Left ventricle myocardium inferior (tissue), 1 donor: ENCODE results near the gene CIDEA. TPM values are rescaled to one million over a fixed set of nuclear protein-coding genes. Genes with fewer than 3 reads are reported as not detected.

Source experiments
- DNase-seq: peaks from one replicate; pipeline ENCODE4 v3.0.0-alpha.2; 2020
- H3K27ac ChIP-seq: fragments of 200-600 bp; replicated peaks from 2 replicates; pipeline ENCODE4 v1.8.0; 2021
- H3K27me3 ChIP-seq: fragments of 200-600 bp; 2 replicates; pipeline ENCODE4 v1.8.0; 2021; ENCODE audit warnings: low read depth
- H3K36me3 ChIP-seq: fragments of 200-600 bp; 2 replicates; pipeline ENCODE4 v1.8.0; 2021
- H3K4me1 ChIP-seq: fragments of 200-600 bp; 2 replicates; pipeline ENCODE4 v1.8.0; 2021
- H3K4me3 ChIP-seq: fragments of 200-600 bp; 2 replicates; pipeline ENCODE4 v1.8.0; 2021; ENCODE audit warnings: mild to moderate bottlenecking, moderate library complexity
- H3K9me3 ChIP-seq: fragments of 200-600 bp; replicated peaks from 2 replicates; pipeline ENCODE4 v1.8.0; 2021
- intact Hi-C: fragments of 100-400 bp; cut with micrococcal nuclease; formaldehyde crosslinking; loops from one replicate; pipeline ENCODE4 v1.11.0; 2022
- total RNA-seq: library from RNA; stranded (reverse); fragmentation: NEBNext Ultra II Directional; extraction: Animal tissue kit (Norgen Biotek cat#: 25700); gene quantifications from one replicate; pipeline ENCODE4 v1.2.1, GENCODE V29; 2021
- TF ChIP-seq, protein P1 (sequence below): fragments of 200-600 bp; IDR thresholded peaks from 2 replicates; pipeline ENCODE4 v1.8.0; 2021; ENCODE audit warnings: antibody characterized with exemption, mild to moderate bottlenecking, borderline replicate concordance
- donor health status: DM: no; HTN: yes; CAD: no; lungs with severe emphysema.

The CIDEA gene
- total RNA-seq, 1 donor from 2014 or later = 0.33 TPM

GRCh38 chr18:12321333-12321732, 67.2 kb downstream of the CIDEA start:
- H3K27me3 ChIP-seq = no peaks in the 10 kb centered on the region
- H3K9me3 ChIP-seq = no peaks in the 10 kb centered on the region
- intact Hi-C loops = no loop called here
- H3K4me3 ChIP-seq = no peak overlapping the region
- H3K27ac ChIP-seq = no peak overlapping the region
- TF ChIP-seq, protein P1, sequence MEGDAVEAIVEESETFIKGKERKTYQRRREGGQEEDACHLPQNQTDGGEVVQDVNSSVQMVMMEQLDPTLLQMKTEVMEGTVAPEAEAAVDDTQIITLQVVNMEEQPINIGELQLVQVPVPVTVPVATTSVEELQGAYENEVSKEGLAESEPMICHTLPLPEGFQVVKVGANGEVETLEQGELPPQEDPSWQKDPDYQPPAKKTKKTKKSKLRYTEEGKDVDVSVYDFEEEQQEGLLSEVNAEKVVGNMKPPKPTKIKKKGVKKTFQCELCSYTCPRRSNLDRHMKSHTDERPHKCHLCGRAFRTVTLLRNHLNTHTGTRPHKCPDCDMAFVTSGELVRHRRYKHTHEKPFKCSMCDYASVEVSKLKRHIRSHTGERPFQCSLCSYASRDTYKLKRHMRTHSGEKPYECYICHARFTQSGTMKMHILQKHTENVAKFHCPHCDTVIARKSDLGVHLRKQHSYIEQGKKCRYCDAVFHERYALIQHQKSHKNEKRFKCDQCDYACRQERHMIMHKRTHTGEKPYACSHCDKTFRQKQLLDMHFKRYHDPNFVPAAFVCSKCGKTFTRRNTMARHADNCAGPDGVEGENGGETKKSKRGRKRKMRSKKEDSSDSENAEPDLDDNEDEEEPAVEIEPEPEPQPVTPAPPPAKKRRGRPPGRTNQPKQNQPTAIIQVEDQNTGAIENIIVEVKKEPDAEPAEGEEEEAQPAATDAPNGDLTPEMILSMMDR = no peak
- H3K4me1 ChIP-seq = peaks cover 68% of the 10 kb centered on the region
- no peak for DNase-seq
- peaks cover 70% of the 10 kb centered on the region for H3K36me3 ChIP-seq

DNA sequence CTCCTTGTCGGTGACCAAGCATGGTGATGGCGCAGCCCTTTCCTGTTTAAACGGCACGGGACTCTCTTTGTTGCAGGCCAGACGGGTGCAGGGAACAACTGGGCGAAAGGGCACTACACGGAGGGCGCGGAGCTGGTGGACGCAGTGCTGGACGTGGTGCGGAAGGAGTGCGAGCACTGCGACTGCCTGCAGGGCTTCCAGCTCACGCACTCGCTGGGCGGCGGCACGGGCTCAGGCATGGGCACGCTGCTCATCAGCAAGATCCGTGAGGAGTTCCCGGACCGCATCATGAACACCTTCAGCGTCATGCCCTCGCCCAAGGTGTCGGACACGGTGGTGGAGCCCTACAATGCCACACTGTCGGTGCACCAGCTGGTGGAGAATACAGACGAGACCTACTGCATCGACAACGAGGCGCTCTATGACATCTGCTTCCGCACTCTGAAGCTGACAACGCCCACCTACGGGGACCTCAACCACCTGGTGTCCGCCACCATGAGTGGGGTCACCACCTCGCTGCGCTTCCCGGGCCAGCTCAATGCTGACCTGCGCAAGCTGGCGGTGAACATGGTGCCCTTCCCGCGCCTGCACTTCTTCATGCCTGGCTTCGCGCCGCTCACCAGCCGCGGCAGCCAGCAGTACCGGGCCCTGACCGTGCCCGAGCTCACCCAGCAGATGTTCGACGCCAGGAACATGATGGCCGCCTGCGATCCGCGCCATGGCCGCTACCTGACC, 71.0 kb downstream of the CIDEA start:
- peaks cover 69% of the 10 kb centered on the region for H3K4me1 ChIP-seq
- intact Hi-C loops = no loop called here
- no peak for DNase-seq
- no peaks in the 10 kb centered on the region for H3K27me3 ChIP-seq
- H3K9me3 ChIP-seq = no peaks in the 10 kb centered on the region
- no peak overlapping the region for H3K4me3 ChIP-seq
- H3K27ac ChIP-seq = no peak overlapping the region
- H3K36me3 ChIP-seq = peaks cover 99% of the 10 kb centered on the region
- TF ChIP-seq, protein P1 = no peak

- no peak for DNase-seq
- no peaks in the 10 kb centered on the region for H3K9me3 ChIP-seq
- H3K4me3 ChIP-seq = no peak overlapping the region
- H3K4me1 ChIP-seq = peaks cover 63% of the 10 kb centered on the region
- intact Hi-C loops = no loop called here
- no peaks in the 10 kb centered on the region for H3K27me3 ChIP-seq
- TF ChIP-seq, protein P1 = no peak
- peaks cover 99% of the 10 kb centered on the region for H3K36me3 ChIP-seq
- no peak overlapping the region for H3K27ac ChIP-seq
These were observed 71.6 kb downstream of the CIDEA start for GRCh38 chr18:12325726-12326245.

DNA sequence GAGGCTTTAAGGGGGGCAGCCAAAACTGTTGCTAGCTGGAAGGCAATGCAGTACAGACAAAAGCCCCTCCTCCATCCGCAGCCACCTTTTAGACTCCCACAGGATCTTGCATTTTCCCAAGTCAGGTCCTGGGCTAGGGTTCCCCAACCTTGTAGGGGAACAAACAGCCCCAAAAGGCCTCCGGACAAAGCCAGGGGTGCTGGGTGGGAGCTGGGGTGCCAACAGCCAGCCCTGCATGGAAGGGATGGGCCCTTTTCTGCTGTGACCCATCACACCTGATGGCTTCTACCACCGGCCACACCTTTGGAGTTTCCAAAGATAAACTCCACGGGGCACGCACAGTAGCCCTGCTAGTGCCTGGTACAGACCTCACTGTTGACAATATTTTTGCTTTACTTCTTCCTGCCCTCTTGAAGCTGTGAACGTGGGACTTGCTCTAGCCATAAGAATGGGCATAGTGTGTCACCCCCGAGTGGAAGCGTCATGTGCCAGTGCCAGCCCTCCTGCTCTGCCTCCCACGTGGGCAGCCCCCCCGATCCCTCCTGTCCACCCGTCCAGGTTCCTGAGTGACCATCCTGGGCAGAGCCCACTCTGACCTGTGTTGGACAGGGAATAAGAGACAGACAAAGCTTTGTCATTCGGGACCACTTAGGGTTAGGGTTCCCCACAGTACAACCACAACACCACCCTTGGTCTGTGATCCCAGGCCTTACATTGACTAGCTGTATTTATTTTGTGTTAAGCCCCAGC, 72.7 kb downstream of the CIDEA start:
- DNase-seq = no peak
- H3K36me3 ChIP-seq = peaks cover 98% of the 10 kb centered on the region
- peaks cover 52% of the 10 kb centered on the region for H3K4me1 ChIP-seq
- TF ChIP-seq, protein P1 = no peak
- intact Hi-C loops = no loop called here
- no peaks in the 10 kb centered on the region for H3K9me3 ChIP-seq
- H3K4me3 ChIP-seq = no peak overlapping the region
- no peaks in the 10 kb centered on the region for H3K27me3 ChIP-seq
- H3K27ac ChIP-seq = peak overlapping the region; percentile 62

Other genes with a start within 250 kb of the CIDEA start
- gene ANKRD62, start 160.5 kb upstream of the CIDEA start, total RNA-seq = not detected
- gene TUBB6, start 53.9 kb downstream of the CIDEA start, total RNA-seq = 81.5 TPM
- gene AFG3L2, start 122.9 kb downstream of the CIDEA start, total RNA-seq = 136 TPM
- gene PRELID3A, start 153.6 kb downstream of the CIDEA start, total RNA-seq = 1.2 TPM